Tibial nerve (tissue), 3 donors: ENCODE measurements around the gene CAMTA1.

Experiments used
- POLR2A ChIP-seq, 2 donors: fragments of 450-650 bp; IDR thresholded peaks; one replicate each; pipeline ENCODE4 v1.6.1; 2017; ENCODE audit warnings: antibody characterized with exemption in 2 of 2, mild to moderate bottlenecking in 2 of 2, moderate library complexity in 2 of 2
- TF ChIP-seq, protein P1 (sequence below), 5 experiments: fragments of 200-600 bp in 3 of 5; fragments of 450-650 bp in 2 of 5; sonication (generic) in 3 of 5; IDR thresholded peaks; one replicate each; pipeline ENCODE4 v1.5.1; 2016 to 2019; ENCODE audit warnings: antibody characterized with exemption in 5 of 5, mild to moderate bottlenecking in 3 of 5, moderate library complexity in 2 of 5

DNA sequence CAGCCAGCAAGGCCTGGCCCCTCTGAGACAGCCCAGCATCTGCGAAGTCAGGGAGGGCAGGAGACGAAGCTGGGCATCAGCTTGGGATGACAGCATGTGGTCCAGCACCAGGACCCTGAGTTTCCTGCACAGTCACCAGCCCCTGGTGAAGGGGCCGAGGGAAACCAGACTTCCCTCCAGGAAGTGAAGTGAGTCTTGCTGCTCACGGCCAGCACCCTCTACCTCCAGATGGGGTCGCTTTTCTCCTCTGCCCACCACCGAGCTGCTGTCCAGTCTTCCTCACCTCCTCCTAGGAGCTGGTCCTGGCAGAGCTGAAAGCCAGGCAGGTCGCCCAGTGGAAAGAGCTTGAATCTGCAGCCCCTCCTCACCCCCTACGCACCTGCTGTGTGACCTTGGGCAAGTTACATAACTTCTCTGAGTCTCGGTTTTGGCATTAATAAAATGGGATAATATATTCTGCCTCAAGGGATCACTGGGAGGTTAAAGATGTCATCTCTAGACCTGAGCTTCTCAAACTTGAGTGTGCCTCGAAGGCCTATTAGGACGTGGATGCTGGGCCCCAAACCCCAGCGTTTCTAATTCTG, 867.4 kb downstream of the CAMTA1 start:
- TF ChIP-seq, protein P1, sequence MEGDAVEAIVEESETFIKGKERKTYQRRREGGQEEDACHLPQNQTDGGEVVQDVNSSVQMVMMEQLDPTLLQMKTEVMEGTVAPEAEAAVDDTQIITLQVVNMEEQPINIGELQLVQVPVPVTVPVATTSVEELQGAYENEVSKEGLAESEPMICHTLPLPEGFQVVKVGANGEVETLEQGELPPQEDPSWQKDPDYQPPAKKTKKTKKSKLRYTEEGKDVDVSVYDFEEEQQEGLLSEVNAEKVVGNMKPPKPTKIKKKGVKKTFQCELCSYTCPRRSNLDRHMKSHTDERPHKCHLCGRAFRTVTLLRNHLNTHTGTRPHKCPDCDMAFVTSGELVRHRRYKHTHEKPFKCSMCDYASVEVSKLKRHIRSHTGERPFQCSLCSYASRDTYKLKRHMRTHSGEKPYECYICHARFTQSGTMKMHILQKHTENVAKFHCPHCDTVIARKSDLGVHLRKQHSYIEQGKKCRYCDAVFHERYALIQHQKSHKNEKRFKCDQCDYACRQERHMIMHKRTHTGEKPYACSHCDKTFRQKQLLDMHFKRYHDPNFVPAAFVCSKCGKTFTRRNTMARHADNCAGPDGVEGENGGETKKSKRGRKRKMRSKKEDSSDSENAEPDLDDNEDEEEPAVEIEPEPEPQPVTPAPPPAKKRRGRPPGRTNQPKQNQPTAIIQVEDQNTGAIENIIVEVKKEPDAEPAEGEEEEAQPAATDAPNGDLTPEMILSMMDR (IDR thresholded peaks at IDR 0.05) = no peak
- no peak for TF ChIP-seq POLR2A (IDR thresholded peaks at IDR 0.05)
